ENCODE data around the gene UBE2E2. TPM values are rescaled to one million over a fixed set of nuclear protein-coding genes. Genes with fewer than 3 reads are reported as not detected.

The UBE2E2 gene
- total RNA-seq, 3 donors from 2014 or later, result 31.5 to 96.2 (median 59.7) TPM

DNA sequence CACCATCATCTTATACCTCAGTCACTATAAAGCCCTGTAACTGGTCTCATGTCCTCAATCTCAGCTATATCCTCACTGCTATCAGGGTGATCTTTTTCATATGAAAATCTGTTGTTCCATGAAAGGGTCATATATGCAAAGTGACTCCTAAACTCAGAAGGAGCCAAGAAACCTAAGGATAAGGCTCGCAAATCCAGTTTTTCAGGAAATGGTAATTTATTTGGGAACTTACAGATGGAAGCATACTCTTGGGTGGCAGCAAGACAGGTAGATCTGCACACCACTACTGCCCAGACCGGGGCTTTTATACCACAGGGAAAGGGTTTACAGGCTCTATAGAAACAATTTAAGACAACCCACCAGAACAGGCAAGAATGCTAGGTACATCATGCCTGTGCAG, 272.3 kb downstream of the UBE2E2 start:
- Histone ChIP-seq H3K4me1 (no peaks in the 10 kb centered on the region), H3K27me3 (no peaks in the 10 kb centered on the region), H3K4me3 (no peak overlapping the region), H3K36me3 (no peaks in the 10 kb centered on the region), H3K27ac (no peak overlapping the region), H3K9me3 (peaks cover 0 to 12% of the 10 kb centered on the region in 2 donors)
- intact Hi-C loops (cut with DNase I; ENCODE audit: low total_unique reads), result no loop called here
- TF ChIP-seq, protein P1, sequence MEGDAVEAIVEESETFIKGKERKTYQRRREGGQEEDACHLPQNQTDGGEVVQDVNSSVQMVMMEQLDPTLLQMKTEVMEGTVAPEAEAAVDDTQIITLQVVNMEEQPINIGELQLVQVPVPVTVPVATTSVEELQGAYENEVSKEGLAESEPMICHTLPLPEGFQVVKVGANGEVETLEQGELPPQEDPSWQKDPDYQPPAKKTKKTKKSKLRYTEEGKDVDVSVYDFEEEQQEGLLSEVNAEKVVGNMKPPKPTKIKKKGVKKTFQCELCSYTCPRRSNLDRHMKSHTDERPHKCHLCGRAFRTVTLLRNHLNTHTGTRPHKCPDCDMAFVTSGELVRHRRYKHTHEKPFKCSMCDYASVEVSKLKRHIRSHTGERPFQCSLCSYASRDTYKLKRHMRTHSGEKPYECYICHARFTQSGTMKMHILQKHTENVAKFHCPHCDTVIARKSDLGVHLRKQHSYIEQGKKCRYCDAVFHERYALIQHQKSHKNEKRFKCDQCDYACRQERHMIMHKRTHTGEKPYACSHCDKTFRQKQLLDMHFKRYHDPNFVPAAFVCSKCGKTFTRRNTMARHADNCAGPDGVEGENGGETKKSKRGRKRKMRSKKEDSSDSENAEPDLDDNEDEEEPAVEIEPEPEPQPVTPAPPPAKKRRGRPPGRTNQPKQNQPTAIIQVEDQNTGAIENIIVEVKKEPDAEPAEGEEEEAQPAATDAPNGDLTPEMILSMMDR (IDR thresholded peaks at IDR 0.05), result no peak
- TF ChIP-seq POLR2AphosphoS5 (IDR thresholded peaks at IDR 0.05), result no peak
- TF ChIP-seq POLR2A (IDR thresholded peaks at IDR 0.05), result no peak
- DNase-seq (ENCODE audit: low spot score in 2 of 2), result no peak

- no peaks in the 10 kb centered on the region for H3K4me1 ChIP-seq
- H3K9me3 ChIP-seq, result peaks cover 0 to 12% of the 10 kb centered on the region in 2 donors
- intact Hi-C loops (cut with DNase I; ENCODE audit: low total_unique reads), result no loop called here
- DNase-seq (ENCODE audit: low spot score in 2 of 2), result no peak
- no peaks in the 10 kb centered on the region for H3K36me3 ChIP-seq
- H3K27me3 ChIP-seq, result no peaks in the 10 kb centered on the region
- no peak overlapping the region for H3K27ac ChIP-seq
- H3K4me3 ChIP-seq, result no peak overlapping the region
- TF ChIP-seq POLR2AphosphoS5 (IDR thresholded peaks at IDR 0.05) (no peak), POLR2A (IDR thresholded peaks at IDR 0.05) (no peak)
- TF ChIP-seq, protein P1 (IDR thresholded peaks at IDR 0.05), result no peak
These were observed 275.9 kb downstream of the UBE2E2 start for GRCh38 chr3:23479026-23479425.

- Histone ChIP-seq H3K27ac (no peak overlapping the region), H3K4me1 (no peaks in the 10 kb centered on the region), H3K9me3 (peaks cover 0 to 12% of the 10 kb centered on the region in 2 donors), H3K27me3 (no peaks in the 10 kb centered on the region), H3K4me3 (no peak overlapping the region), H3K36me3 (no peaks in the 10 kb centered on the region)
- TF ChIP-seq POLR2A (IDR thresholded peaks at IDR 0.05) (no peak), POLR2AphosphoS5 (IDR thresholded peaks at IDR 0.05) (no peak)
- TF ChIP-seq, protein P1 (IDR thresholded peaks at IDR 0.05), result no peak
- intact Hi-C loops (cut with DNase I; ENCODE audit: low total_unique reads), result no loop called here
- no peak for DNase-seq (ENCODE audit: low spot score in 2 of 2)
These were observed 276.6 kb downstream of the UBE2E2 start for GRCh38 chr3:23479615-23480328.

- Histone ChIP-seq H3K4me1 (no peaks in the 10 kb centered on the region), H3K27ac (no peak overlapping the region), H3K27me3 (no peaks in the 10 kb centered on the region), H3K4me3 (no peak overlapping the region), H3K36me3 (no peaks in the 10 kb centered on the region), H3K9me3 (peaks cover 0 to 12% of the 10 kb centered on the region in 2 donors)
- no peak for DNase-seq (ENCODE audit: low spot score in 2 of 2)
- TF ChIP-seq POLR2A (IDR thresholded peaks at IDR 0.05), result no peak
- TF ChIP-seq, protein P1 (IDR thresholded peaks at IDR 0.05), result no peak
- no peak for TF ChIP-seq POLR2AphosphoS5 (IDR thresholded peaks at IDR 0.05)
- intact Hi-C loops (cut with DNase I; ENCODE audit: low total_unique reads), result no loop called here
These were observed 277.2 kb downstream of the UBE2E2 start for GRCh38 chr3:23480329-23480714.

DNA sequence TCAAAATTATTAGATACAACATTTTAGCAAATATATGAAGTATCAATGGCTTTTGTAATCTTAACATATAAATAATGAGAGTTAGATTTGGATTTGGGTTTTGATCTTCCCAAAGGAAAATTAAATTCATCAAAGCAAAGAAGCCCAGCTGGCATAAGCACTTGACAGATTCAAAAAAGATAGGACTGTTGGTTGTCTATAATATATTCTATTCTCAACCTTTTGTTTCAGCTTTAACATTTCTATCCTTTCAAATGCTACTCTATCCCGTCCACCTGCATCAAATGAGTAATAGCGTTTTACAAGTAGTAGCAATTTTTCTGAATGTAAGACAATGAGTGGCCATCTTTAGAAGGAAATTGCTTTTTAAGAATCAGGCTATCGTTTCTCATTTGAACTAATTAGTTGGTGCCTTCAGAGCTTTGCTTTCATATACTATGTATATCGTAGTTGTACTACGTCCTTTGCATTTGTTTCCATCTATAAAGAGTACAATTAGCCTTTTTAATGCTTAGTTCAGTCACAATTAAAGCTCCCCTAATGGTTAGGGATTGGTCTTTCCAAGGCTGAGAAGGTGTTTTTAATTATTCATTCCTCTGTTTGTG, 278.0 kb downstream of the UBE2E2 start:
- Histone ChIP-seq H3K27me3 (no peaks in the 10 kb centered on the region), H3K4me3 (no peak overlapping the region), H3K36me3 (no peaks in the 10 kb centered on the region), H3K4me1 (no peaks in the 10 kb centered on the region), H3K27ac (no peak overlapping the region), H3K9me3 (peaks cover under 1 to 13% of the 10 kb centered on the region in 2 donors)
- intact Hi-C loops (cut with DNase I; ENCODE audit: low total_unique reads), result no loop called here
- DNase-seq (ENCODE audit: low spot score in 2 of 2), result no peak
- TF ChIP-seq POLR2AphosphoS5 (IDR thresholded peaks at IDR 0.05), result no peak
- TF ChIP-seq, protein P1 (IDR thresholded peaks at IDR 0.05), result no peak
- TF ChIP-seq POLR2A (IDR thresholded peaks at IDR 0.05), result no peak
